NCI-H2171 treated with DMSO at 0.1 percent for 48 hours (cell line): ENCODE data around the gene RNF145.

Experiments
- DNase-seq: peaks from one replicate; lab custom pipeline; 2025; lab: John Stamatoyannopoulos, UW

Gene RNF145

GRCh38 chr5:159218595-159219023, 9.3 kb upstream of the RNF145 start:
- DNase-seq: no peak

- DNase-seq: no peak
These were observed 7.9 kb upstream of the RNF145 start for GRCh38 chr5:159217236-159217635.

- no peak for DNase-seq
These were observed 7.1 kb upstream of the RNF145 start for GRCh38 chr5:159216454-159216853.

- DNase-seq: no peak
These were observed 6.5 kb upstream of the RNF145 start for GRCh38 chr5:159215886-159216285.

- DNase-seq: no peak
These were observed 5.3 kb upstream of the RNF145 start for GRCh38 chr5:159214486-159215271.

- no peak for DNase-seq
These were observed 3.5 kb upstream of the RNF145 start for GRCh38 chr5:159212657-159213462.

- DNase-seq: no peak
These were observed 2.4 kb upstream of the RNF145 start for GRCh38 chr5:159211729-159212174.

- DNase-seq: no peak
These were observed 1.5 kb upstream of the RNF145 start for GRCh38 chr5:159210846-159211245.

GRCh38 chr5:159210210-159210661, 883 bp upstream of the RNF145 start:
- DNase-seq: no peak

- peak; percentile 4 for DNase-seq
These were observed 577 bp downstream of the RNF145 start for GRCh38 chr5:159208514-159209437.

- DNase-seq: peak; percentile 45
These were observed 1.5 kb downstream of the RNF145 start for GRCh38 chr5:159207686-159208513.

- DNase-seq: no peak
These were observed 2.1 kb downstream of the RNF145 start for GRCh38 chr5:159207222-159207685.

GRCh38 chr5:159206818-159207217, 2.5 kb downstream of the RNF145 start:
- no peak for DNase-seq

- no peak for DNase-seq
These were observed 3.0 kb downstream of the RNF145 start for GRCh38 chr5:159206368-159206767.

GRCh38 chr5:159203351-159203750, 6.0 kb downstream of the RNF145 start:
- DNase-seq: no peak

- no peak for DNase-seq
These were observed 7.2 kb downstream of the RNF145 start for GRCh38 chr5:159202151-159202550.

- DNase-seq: no peak
These were observed 9.6 kb downstream of the RNF145 start for GRCh38 chr5:159199780-159200179.

GRCh38 chr5:159199225-159199624, 10.1 kb downstream of the RNF145 start:
- DNase-seq: no peak

- DNase-seq: no peak
These were observed 11.0 kb downstream of the RNF145 start for GRCh38 chr5:159198063-159199036.

GRCh38 chr5:159195775-159196174, 13.6 kb downstream of the RNF145 start:
- no peak for DNase-seq
